Measurements from ENCODE around the gene KLKB1.

- no peak for TF ChIP-seq CTCF (IDR thresholded peaks at IDR 0.05)
- no peak for TF ChIP-seq EZH2 (IDR thresholded peaks at IDR 0.05; ENCODE audit: borderline replicate concordance, insufficient read depth, low read depth, low read length, poor library complexity, severe bottlenecking)
These were observed 39.2 kb upstream of the KLKB1 start for GRCh38 chr4:186188107-186188506.

Measured in B cell (primary cell).